HG03064 (cell line): ENCODE data around the gene PPP6R3.

Source experiments
- ATAC-seq: cut with Tn5 transposase; IDR thresholded peaks from one replicate; pipeline ENCODE4 v1.9.1; 2021; ENCODE audit warnings: low read depth; ENCODE audit not compliant: unreplicated experiment

PPP6R3 gene

DNA sequence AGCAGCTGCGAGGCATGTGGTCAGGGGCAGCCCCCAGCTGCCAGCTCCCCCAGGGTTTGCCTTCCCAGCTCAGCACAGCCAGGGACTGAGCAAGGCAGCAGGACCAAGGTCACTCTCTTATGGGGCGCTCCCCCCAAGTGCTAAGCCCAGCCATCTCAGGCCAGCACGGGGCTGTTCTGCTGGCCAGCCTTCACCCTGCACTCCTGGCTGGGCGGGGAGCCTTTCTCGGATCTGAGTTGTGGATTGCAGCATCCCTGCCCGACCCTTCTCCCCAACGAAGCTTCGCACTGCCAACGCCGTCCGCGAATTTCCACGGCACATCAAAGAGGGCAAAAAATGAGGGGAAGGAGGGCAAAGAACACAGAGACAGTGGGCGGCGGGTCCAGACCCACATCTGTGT, 181.3 kb downstream of the PPP6R3 start:
- no peak for ATAC-seq

DNA sequence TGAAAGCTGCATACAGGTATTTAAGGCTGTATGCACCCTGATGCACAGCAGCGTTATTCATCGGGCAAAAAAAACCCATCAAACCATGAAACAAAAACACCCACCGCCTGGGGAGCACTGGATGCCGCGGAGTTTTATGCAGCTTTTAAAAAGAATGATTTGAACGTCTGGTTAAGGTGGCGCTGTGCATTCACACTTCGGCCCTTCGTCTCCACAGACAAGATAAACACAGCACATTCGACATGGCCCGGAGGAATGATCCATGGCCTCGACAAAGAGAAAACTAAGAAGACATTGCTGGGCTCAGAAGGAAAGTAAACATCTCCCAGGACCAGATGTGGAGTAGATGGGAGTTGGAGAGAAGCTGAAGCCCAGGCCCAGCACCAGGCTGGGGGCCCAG, 183.0 kb downstream of the PPP6R3 start:
- ATAC-seq, result no peak

DNA sequence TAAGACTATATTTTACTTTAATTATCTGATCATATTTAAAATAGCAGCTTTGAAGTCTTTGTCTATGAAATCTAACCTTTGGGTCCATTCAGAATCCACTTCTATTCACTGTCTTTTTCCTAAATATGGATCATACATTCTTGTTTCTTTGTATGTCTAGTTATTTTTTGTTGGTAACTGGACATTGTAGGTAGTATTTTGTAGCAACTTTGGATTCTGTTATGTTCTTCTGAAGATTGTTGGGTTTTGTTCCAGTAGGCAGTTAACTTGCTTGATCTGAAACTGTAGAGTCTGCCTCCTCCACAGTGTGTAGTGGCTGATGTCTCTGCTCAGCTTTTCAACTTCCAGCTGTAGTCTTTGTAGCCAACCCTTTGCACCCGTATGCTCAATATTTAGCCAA, 186.3 kb downstream of the PPP6R3 start:
- no peak for ATAC-seq

DNA sequence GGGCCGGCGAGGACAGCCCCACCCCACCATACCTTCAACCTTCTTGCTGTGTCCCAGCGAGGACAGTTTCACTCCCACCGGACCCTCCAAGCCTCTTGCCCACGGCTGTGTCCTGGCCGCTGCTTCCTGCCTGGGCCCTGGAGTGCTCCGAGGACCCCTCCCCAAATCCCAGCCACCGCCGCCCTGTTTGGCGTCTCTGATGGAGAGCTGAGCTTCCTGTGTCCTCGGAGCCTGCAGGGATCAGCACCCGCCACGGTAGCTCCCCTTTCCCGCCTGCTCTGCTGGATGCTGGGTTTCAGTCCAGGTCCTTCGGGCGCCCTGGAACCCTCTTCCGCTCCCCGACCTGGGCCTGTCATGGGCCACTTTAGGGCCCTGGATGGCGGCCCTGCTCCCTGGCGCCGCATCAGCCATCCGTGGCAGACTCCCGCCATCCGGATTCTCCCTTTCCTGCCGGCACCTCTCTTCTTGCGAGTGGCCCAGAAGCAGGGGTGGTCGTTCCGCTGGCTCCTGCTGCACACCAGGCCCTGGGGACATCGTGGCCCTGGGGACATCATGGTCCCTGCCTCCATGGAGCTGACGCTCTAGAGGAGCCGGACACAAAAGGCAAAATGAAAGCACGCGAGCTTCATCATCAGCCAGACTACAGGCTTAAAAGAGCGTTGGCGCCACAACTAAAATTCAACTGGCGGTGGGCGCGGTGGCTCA, 189.5 kb downstream of the PPP6R3 start:
- no peak for ATAC-seq

DNA sequence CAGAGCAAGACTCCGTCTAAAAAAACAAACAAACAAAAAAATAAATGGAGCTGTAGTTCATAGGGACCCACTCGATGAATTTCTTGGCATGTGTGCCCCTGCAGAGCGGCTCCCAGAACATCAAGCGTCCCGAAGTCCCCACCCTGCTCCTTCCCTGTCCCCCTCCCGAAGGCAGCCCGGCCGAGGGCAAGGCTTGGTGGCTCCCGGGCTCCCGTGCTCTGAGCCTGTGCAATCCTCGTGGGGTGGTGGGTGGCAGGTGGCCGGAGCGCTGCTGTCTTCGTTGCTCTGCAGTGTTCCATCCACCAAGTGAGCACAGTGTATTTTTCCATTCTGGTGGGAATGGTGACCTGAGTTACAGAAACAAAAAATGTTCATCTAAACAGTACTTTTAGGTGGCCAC, 190.2 kb downstream of the PPP6R3 start:
- ATAC-seq, result no peak

DNA sequence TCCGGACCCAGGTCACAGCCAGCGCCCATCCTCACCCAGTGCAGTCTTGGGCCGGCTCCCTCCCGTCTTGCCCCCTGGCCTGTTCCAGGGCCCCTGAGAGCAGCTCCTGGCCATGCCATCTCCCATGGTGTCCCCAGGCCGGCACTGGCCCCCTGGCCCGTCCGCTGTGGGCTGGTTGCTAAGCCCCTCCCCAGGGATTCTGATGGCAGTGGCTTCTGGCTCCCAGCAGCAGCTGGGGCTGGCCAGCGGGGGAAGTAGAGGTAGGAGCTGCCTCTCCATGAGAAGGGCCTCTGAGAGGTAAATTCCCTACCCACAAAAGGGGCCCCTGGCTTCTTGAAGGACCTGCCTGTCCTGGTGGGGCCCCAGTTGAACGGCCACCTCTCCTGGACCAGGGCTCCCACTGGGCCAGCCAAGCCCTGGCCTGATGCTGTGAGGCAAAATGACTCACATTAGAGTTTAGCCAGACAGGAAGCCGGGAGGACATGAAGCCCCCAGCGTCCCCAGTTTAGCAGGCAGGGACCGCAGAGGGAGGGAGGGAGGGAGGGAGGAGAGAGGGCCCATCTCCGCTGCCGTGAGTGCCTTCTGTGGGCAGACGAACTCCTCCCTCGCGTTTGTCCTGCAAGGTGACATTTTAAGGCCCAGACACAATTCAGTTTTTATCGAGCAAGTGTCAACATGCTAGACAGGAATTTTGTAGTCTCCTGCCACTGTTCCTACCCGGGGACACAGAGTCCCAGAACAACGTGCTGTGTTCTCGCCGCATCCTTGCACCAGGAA, 190.8 kb downstream of the PPP6R3 start:
- no peak for ATAC-seq

DNA sequence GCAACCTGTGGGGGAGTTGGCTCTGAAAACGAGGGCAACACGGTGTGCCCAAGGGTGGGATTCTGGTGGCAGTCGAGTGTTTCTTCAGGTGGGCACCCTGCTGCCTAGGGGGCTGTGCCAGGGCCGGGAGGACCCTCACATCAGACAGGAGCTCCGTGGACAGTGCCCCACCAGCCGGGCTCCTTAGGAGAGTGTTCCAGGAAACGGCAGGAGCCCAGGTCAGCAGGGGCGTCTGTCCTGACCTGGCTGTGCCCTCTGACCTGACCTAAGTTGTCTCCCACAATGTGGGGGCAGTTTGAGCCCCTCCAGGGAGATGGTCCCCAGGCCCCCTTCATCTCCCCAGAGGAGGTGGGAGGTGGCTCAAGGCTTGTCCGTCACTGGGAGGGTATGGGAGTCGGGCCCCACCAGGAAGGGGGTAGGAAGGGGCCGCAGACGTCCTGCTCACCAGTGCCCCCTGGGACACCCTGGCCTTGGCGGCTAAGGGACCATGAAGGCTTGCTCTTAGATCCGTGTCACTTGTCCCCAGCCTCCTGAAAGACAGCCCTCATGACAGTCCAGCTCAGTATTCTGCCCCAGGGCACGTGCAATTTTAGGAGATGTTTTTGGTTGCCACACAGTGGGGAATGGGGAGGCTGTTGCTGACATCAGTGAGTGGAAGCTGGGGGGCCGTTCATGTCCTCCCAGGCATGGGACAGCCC, 191.6 kb downstream of the PPP6R3 start:
- ATAC-seq, result no peak

DNA sequence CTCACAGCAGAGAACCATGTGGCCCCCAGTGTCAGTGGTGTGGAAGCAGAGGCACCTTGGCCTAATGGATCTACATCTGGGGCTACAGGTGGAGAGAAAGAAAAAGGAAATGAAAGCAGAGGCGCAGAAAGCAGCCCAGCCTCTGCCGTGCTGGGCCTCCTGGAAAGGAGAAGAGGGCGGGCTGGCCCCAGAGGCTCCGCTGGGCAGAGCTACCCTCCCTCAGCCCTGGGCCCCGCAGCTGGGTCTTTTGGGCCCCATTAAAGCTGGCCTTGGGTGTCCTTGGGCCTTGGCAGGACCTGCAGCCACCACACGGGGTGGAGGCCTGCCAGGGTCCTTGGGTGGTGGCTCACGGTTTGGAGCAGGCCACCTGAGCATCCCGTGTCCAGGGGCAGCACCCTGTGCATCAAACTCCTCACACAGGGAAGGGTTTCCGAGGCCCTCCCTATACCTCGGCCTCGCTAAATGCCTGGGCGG, 192.2 kb downstream of the PPP6R3 start:
- ATAC-seq, result no peak

DNA sequence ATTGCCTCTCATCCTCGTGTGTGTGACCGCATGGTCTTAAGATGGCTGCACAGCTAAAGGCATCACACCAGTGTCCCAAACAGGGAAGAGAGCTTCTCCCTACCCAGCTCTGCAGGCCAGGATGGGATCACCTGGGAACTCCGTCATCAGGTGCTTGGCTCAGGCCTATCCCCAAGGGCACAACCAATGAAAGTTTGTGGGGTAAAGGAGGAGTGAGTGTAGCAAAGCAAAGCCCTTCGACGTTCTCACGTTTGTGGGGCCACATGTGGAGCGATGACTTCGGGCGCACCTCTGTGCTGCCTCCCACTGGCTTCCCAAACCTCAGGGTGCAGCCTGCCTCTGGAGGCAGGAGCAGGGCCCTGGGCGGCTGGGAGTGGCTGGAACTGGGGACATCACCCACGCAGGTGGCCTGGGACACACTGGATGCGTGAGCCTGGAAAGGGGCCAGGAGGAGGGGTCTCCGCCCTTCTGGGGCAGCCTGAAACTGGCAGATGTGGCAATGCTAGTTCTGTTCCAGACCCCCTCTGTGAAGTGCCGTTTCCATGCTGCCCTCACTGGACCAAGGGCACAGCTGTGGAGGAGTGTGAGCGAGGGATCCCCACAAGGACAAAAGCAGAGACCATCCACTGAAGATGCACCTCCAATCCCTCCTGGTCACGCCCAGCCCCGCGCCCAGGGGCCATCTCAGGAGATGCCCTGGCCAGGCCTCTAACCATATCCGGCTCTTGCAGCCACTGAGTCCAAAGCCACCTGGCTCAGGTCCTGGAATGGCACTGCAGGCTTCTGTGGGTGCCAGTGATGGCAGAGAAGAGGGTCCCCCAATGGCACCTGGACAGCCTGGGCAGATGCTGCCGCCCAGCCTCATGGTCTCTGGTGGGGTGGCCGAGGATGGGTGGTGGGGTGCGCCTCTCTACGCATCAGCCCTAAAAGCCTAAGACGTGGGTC, 193.2 kb downstream of the PPP6R3 start:
- ATAC-seq, result no peak

DNA sequence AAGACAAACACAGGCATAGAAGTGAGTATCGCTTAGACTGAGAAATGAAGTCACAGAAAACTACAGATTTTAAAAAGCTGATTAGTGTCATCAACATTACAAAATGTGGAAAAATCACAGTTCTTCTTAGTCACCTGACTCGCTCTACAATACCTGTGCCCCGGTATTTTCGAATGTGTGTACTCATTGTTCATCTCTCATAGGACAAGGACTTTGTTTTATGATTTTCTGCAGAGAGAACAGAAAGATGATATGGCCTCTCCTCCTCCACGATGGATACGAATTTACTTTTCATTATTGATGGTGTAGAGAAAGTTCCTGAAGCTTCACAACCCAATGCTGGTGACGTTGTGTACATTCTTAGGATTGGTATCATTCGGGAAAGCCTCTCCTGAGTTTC, 194.4 kb downstream of the PPP6R3 start:
- no peak for ATAC-seq

DNA sequence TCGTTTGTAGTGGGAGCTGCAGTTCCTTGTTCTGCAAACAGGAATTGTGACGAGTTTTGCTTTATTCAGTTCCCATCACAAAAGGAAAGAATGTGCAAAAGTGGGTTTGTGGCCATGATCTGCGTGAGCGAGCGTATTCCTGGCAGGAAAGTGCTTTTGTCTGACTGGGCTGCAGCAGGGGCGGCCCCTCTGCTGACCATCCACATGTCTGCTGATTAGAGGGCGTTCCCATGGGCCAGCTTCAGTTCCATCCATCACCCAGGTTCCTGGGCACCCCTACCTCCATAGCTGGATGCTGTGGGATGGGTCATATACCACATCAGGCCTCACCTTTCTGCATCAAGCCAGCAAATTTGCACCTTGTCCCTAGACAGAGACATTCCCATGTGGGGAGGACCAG, 194.9 kb downstream of the PPP6R3 start:
- ATAC-seq, result no peak

DNA sequence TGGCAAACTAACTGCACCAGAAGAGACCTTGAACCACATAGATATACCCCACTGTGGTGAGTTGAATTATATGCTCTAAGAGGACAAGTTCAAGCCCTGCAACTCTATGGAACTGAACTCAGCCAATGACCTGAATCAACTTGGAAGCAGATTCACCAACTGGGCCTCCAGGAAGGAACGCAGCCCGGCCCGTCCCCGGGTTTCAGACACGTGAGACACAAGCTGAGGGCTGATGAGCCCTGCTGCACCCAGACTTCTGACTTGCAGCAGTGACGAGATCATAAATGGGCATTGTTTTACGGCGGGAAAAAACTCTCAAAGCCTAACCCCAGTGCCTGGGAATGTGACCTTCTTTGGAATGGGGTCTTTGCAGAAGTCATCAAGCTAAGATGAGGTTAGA, 195.3 kb downstream of the PPP6R3 start:
- no peak for ATAC-seq

DNA sequence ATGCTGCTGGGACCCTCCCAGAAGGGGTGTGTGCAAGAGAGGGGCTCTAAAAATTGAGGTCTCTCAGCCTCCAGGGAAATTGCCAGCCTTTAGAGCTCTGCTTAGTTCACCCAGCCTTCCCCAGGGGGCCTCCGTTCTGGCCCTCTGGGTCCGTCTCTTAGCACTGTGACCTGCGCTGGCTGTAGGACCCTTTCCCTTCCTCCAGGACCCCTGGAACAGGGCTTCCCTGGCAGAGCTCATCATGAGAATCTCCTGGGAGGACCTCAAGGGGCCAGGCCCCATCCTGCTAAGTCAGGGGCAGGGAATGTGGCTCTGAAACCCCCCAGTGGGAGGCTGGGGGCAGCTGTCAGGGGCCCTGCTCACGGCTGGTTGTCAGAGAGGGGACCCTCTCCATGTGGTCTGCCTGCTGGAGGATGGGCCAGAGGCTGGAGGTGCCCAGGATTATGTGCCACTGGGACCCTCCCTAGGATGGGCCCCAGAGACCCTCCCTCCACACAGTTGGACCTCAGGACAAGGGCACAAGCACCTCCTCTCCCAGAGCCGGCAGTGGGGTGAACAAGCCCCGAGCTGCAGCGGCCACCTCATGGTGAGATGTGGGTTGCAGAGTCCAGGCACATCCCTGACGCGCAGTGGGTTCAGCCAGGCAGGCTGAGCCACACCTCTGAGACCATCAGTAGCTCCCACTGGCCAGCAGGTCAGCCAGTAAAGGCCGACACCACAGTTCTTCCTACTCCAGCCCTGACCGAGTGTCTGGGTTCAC, 196.6 kb downstream of the PPP6R3 start:
- no peak for ATAC-seq

DNA sequence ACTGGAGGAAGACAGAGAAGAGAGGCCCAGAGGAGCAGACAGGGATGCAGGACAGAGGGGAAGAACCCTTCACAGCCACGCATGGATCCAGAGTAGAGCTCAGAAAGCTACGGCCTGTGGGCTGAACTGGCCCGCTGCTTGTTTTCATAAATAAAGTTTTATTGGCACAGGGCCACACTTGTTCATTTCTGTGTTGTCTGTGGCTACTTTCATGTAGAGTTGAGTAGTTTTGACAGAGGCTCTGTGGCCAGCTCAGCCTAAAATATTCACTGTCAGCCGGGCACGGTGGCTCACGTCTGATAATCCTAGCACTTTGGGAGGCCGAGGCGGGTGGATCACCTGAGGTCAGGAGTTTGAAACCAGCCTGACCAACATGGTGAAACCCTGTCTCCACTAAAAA, 197.5 kb downstream of the PPP6R3 start:
- ATAC-seq, result no peak

DNA sequence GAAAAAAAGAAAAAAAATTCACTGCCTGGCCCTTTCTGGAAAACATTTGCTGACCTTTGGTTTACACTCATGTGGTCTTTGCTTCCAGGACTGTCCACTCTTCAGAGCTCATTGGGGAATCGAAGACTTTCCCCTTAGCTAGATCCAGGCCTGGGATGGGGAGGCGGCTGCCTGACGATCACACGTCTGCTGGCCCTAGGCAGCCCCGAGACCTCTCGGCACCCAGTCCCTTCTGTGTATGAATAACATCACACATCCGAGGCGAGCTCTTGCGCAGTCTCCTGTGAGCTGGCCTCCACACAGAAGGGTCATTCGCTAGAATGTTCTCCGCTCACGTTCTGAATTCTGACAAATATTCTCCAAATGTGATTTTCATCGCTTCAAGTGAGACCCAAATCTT, 198.1 kb downstream of the PPP6R3 start:
- no peak for ATAC-seq

DNA sequence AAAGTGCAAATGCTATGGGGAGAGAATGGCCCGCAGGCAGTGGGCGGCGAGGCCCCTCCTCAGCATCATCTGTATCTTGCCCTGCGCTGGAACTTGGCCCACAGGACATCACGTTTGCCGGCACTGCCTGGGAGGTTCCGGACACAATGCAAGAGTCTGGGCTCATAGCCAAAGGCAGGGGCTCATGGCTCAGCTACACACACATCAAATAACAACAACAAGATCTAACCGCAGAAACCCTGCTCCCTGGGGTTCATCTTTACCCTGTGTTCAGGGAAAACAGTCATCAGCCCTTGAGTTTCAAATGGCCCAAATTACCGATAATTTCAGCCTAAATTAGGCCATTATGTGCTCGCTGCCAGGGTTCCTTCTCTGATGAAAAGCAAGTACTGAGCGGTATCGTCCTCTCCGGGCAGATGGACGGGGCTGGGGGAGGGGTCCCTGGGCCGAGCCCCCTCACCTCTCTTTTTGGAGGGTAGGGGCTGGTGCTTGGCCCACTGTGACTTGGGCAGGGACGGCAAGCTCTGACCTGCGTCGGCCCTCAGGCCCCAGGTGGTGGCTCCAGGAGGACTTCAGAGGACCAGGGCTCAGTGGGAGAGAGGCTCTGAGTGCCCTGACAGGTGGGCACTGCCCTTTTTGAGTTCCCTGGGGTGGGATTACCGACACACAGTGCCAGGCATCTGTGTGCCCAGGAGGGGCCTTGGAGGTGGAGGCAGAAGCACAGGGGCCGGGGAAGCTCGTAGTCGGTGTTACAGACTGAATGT, 198.8 kb downstream of the PPP6R3 start:
- no peak for ATAC-seq

DNA sequence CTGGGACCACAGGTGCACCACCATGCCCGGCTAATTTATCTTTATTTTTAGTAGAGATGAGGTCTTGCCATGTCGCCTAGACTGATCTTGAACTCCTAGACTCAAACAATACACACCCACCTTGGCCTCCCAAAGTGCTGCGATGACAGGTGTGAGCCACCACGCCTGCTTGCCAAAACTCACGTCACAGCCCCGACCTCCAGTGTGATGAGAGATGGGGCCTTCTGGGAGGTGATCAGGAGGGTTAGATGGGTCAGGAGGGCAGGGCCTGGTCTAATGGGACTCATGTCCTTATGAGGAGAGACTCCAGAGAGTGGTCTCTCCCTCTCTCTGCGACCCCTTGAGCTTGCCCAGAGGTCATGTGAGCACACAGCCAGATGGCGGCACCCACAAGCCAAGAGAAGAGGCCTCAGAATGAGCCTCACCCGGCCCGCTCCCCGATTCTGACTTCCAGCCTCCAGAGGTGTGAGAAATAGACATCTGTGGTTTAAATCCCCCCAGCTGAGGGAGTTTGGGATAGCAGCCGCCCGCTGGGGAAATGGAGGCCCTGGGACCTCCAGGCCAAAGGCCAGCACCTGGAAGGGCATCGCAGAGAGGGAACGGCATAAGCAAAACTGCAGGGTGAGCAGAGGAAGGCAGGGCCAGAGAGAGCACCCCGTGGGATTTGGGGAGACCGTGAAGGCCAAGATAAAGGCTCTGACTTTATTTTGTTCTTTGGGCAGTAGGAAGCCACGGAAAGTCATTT, 199.7 kb downstream of the PPP6R3 start:
- ATAC-seq, result no peak

DNA sequence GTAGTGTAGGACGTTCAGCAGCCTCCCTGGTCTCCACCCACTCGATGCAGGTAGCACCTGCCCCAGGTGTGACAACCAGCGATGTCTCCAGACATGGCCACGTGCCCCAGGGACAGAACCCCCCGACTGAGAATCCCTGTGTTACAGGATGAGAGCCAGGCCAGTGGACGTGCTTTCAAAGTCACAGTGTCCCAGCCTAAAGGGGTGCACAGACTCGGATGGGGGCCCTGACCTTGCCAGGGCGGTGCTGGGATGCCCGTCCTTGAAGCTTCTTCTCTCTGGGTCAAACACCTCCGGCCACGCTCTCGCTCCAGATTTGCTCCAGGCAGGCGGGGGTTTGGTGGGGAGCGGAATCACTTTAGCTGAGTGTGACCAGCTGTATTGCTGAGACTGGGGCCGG, 200.5 kb downstream of the PPP6R3 start:
- ATAC-seq, result no peak
